RWPE2 (cell line): Measurements from ENCODE around the gene PM20D2.
A peak's percentile ranks its signal among the peaks of the same experiment; 100 is the strongest.
"Not testable (repeated sequence)": the region's sequence is repeated elsewhere in the genome, so short reads cannot be mapped to it uniquely, and the experiment has no call there.

Source experiments
- ATAC-seq: fragments of 200-7000 bp; cut with Tn5 transposase; 3 replicates; pipeline ENCODE4 v1.9.1; 2021; ENCODE audit warnings: low read depth
- DNase-seq: peaks from one replicate; pipeline ENCODE4 v3.0.0-alpha.2; 2020; ENCODE audit warnings: low spot score
- H3K27ac ChIP-seq: fragments of 450-650 bp; 2 replicates; pipeline ENCODE4 v1.5.1; 2017; ENCODE audit warnings: mild to moderate bottlenecking; ENCODE audit not compliant: poor library complexity, severe bottlenecking
- H3K27me3 ChIP-seq: fragments of 250-450 bp; sonication (Bioruptor Pico); 2 replicates; pipeline ENCODE4 v1.5.1; 2021; ENCODE audit warnings: mild to moderate bottlenecking, moderate library complexity; ENCODE audit not compliant: insufficient read depth, poor library complexity, severe bottlenecking
- H3K36me3 ChIP-seq: fragments of 250-450 bp; sonication (Bioruptor Pico); 2 replicates; pipeline ENCODE4 v1.5.1; 2020; ENCODE audit warnings: low read depth, mild to moderate bottlenecking, moderate library complexity
- H3K4me1 ChIP-seq: fragments of 250-450 bp; sonication (Bioruptor Pico); 2 replicates; pipeline ENCODE4 v1.5.1; 2021; ENCODE audit warnings: mild to moderate bottlenecking, moderate library complexity; ENCODE audit not compliant: insufficient read depth, poor library complexity, severe bottlenecking
- H3K4me3 ChIP-seq: fragments of 250-450 bp; sonication (Bioruptor Pico); 2 replicates; pipeline ENCODE4 v1.5.1; 2021; ENCODE audit warnings: mild to moderate bottlenecking, moderate library complexity; ENCODE audit not compliant: severe bottlenecking
- H3K9me3 ChIP-seq: fragments of 250-450 bp; sonication (Bioruptor Pico); 2 replicates; pipeline ENCODE4 v1.5.1; 2021; ENCODE audit warnings: mild to moderate bottlenecking, moderate library complexity; ENCODE audit not compliant: severe bottlenecking
- TF ChIP-seq, protein P1 (sequence below): fragments of 450-650 bp; IDR thresholded peaks from one replicate; pipeline ENCODE4 v1.5.1; 2017; ENCODE audit warnings: mild to moderate bottlenecking, moderate library complexity; ENCODE audit not compliant: poor library complexity, severe bottlenecking

PM20D2 gene

DNA sequence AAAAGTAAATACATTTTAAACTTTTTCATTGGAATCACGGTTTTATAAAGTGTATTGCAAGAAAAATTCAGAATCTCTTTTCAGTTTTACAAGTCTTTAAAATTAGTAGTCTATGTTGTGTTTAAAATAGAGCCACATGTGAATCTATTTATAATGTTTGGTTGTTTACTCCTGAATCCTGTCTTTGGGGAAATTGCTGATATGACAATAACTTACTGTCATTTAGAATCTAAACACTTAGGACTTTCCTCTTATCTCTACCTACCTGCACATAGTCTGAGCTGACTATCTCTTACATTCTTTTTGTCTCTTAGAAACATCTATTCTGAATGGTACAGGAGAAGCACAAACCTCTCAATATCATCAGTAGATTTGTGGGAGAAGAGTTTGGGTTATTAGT, 23.9 kb upstream of the PM20D2 start:
- ATAC-seq (no peak), DNase-seq (no peak)
- H3K27ac ChIP-seq: no peak overlapping the region
- no peaks in the 10 kb centered on the region for H3K9me3 ChIP-seq
- H3K36me3 ChIP-seq: no peaks in the 10 kb centered on the region
- TF ChIP-seq, protein P1, sequence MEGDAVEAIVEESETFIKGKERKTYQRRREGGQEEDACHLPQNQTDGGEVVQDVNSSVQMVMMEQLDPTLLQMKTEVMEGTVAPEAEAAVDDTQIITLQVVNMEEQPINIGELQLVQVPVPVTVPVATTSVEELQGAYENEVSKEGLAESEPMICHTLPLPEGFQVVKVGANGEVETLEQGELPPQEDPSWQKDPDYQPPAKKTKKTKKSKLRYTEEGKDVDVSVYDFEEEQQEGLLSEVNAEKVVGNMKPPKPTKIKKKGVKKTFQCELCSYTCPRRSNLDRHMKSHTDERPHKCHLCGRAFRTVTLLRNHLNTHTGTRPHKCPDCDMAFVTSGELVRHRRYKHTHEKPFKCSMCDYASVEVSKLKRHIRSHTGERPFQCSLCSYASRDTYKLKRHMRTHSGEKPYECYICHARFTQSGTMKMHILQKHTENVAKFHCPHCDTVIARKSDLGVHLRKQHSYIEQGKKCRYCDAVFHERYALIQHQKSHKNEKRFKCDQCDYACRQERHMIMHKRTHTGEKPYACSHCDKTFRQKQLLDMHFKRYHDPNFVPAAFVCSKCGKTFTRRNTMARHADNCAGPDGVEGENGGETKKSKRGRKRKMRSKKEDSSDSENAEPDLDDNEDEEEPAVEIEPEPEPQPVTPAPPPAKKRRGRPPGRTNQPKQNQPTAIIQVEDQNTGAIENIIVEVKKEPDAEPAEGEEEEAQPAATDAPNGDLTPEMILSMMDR: no peak
- H3K27me3 ChIP-seq: no peaks in the 10 kb centered on the region
- no peak overlapping the region for H3K4me3 ChIP-seq
- H3K4me1 ChIP-seq: no peaks in the 10 kb centered on the region

DNA sequence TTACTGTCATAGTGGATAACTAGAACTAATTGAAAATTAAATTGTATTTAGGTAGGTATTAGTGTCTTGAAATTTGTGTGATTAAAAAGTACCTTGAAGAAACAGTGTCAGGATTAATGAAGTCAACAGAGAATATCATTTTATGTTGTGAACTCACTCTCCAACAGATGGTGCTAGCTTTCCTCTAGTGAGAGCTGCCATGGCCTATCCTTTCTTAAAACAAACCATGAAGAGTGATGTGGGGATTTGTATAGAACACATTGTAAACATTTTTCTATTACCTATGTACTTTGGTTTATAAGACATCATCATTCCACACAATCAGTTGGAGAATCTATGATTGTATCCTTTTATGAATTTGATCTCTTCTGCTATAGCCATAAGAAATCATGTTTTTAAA, 23.2 kb upstream of the PM20D2 start:
- Histone ChIP-seq H3K4me1 (no peaks in the 10 kb centered on the region), H3K4me3 (no peak overlapping the region), H3K36me3 (no peaks in the 10 kb centered on the region), H3K27me3 (no peaks in the 10 kb centered on the region), H3K9me3 (no peaks in the 10 kb centered on the region), H3K27ac (no peak overlapping the region)
- ATAC-seq: peak; percentile 65; the same call in 2 of the 3 replicates
- no peak for DNase-seq
- TF ChIP-seq, protein P1: peak; percentile 84

DNA sequence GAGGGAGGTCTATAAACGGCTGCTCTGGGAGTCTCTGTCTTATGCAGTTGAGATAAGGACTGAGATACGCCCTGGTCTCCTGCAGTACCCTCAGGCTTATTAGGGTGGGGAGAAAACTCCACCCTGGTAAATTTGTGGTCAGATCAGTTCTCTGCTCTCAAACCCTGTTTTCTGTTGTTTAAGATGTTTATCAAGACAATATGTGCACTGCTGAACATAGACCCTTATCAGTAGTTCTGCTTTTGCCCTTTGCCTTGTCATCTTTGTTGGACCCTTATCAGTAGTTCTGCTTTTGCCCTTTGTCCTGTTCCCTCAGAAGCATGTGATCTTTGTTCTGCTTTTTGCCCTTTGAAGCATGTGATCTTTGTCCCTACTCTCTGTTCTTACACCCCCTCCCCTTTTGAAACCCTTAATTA, 17.6 kb upstream of the PM20D2 start:
- ATAC-seq, H3K4me3 ChIP-seq, H3K27me3 ChIP-seq, H3K36me3 ChIP-seq, H3K27ac ChIP-seq, H3K4me1 ChIP-seq, H3K9me3 ChIP-seq, DNase-seq: not testable (repeated sequence)

DNA sequence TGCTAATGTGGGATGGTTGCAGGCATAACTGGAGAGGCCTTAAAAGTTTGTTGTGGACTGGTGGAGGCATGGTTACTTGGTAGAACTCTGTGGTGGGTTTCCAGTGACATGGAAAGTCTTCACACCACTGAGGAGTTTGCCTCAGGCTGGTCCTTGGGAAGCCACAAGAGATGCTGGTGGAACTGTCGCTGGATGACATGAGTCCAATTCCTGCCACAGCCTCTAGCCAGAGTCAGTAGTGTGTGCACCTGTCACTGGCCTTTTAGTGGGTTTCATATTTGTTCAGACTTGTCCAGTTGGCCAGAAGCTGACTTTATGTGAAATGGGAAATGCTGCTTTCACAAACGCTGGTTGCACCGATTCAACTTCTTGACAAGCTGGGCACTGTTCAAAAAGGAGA, 14.3 kb upstream of the PM20D2 start:
- Histone ChIP-seq H3K27ac (no peak overlapping the region), H3K9me3 (peaks cover 3% of the 10 kb centered on the region), H3K4me1 (no peaks in the 10 kb centered on the region), H3K27me3 (no peaks in the 10 kb centered on the region), H3K4me3 (no peak overlapping the region), H3K36me3 (no peaks in the 10 kb centered on the region)
- TF ChIP-seq, protein P1: no peak
- ATAC-seq (no peak), DNase-seq (no peak)

DNA sequence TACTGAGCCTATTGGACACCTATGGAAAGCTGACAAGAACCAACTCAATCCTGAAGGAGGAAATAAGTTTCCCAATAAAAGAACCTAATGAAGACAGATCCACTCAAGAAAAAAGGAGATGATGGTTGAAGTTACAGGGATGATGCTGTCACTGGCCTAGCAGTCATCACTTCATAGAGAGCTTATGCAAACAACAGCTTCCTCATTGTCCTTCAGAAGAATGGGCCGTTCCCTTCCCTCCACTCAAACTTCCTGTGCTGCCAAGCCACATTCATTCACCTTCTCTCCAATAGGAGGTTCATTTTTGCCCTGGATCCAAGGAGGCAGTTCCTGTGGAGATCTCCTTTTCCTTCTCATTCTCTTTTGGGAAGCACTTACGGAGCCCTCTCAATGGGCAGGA, 13.8 kb upstream of the PM20D2 start:
- Histone ChIP-seq H3K9me3 (peaks cover 3% of the 10 kb centered on the region), H3K27ac (no peak overlapping the region), H3K4me3 (no peak overlapping the region), H3K4me1 (no peaks in the 10 kb centered on the region), H3K27me3 (no peaks in the 10 kb centered on the region), H3K36me3 (no peaks in the 10 kb centered on the region)
- ATAC-seq (no peak), DNase-seq (no peak)
- TF ChIP-seq, protein P1: no peak
